Neural progenitor cell (in vitro differentiated cells): ENCODE results near the gene FLVCR2.

Experiments
- CTCF ChIP-seq: fragments of 200-600 bp; sonication (generic); IDR thresholded peaks from 2 replicates; pipeline ENCODE4 v1.5.1; 2017; ENCODE audit warnings: antibody characterized with exemption, mild to moderate bottlenecking
- EZH2 ChIP-seq: fragments of 200-600 bp; sonication (generic); IDR thresholded peaks from 2 replicates; pipeline ENCODE4 v1.6.1; 2017; ENCODE audit warnings: antibody characterized with exemption, mild to moderate bottlenecking, moderate library complexity

- TF ChIP-seq CTCF = no peak
- TF ChIP-seq EZH2 = no peak
These were observed 32.5 kb upstream of the FLVCR2 start for GRCh38 chr14:75545907-75546306.
